ENCODE data around the gene CBL. TPM values are rescaled to one million over a fixed set of nuclear protein-coding genes. Genes with fewer than 3 reads are reported as not detected.

Gene CBL
- total RNA-seq, 2 donors from 2014 or later: 8.5 to 14.5 TPM

DNA sequence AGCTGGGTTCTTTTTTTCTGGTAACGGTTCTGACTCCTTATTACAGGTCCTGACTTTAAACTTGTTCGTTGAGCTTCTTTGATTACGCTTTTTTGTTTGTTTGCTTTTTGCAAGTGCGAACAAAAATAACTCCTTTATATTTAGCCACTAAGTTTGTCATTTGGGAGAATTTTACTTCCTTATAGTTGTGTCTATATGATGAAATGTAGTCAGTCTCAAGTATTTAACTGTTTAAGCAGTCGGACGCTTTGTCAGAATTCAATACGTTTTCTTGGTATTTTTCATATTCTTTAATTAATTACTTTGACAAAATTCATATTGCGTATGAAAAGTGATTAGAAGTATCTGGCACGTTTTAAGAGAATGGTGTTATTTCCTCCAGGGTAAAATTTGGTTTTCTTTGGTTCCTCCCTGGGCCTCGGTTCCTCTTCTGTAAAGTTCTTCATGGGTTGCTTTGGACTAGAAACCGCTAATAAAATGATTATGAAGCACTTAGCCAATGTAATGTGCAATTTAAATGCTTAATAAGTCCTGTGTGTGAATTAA lies 1.3 kb downstream of the CBL start:
- DNase-seq (ENCODE audit: low spot score): no peak
- Histone ChIP-seq H3K27me3 (no peaks in the 10 kb centered on the region), H3K4me3 (peak overlapping the region; percentile 95 to 100), H3K36me3 (no peaks in the 10 kb centered on the region), H3K4me1 (peaks cover 3 to 41% of the 10 kb centered on the region in 2 donors), H3K27ac (peak overlapping the region; percentile 95 to 99), H3K9me3 (no peaks in the 10 kb centered on the region)
- no peak for TF ChIP-seq CTCF (IDR thresholded peaks at IDR 0.05)

- no peak for TF ChIP-seq CTCF (IDR thresholded peaks at IDR 0.05)
- Histone ChIP-seq H3K4me3 (no peak overlapping the region), H3K36me3 (no peaks in the 10 kb centered on the region), H3K9me3 (no peaks in the 10 kb centered on the region), H3K27ac (no peak overlapping the region), H3K27me3 (no peaks in the 10 kb centered on the region), H3K4me1 (peaks cover 3 to 46% of the 10 kb centered on the region in 2 donors)
- DNase-seq (ENCODE audit: low spot score): no peak
Measured at GRCh38 chr11:119209186-119209585, 3.0 kb downstream of the CBL start.

DNA sequence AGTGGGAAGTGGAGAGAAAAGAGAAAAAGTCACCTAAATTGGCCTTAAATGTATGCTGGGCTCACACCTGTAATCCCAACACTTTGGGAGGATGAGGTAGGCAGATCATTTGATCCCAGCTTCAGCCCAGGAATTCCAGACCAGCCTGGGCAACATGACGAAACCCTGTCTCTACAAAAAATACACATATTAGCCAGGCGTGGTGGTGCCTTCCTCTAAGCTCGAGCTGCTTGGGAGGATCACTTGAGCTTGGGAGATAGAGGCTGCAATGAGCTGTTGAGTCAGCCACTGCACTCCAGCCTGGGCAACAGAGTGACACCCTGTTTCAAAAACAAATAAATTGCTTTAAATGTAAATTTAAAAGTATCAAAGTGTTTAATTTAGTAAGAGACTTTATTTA lies 3.9 kb downstream of the CBL start:
- H3K36me3 ChIP-seq: no peaks in the 10 kb centered on the region
- H3K27me3 ChIP-seq: no peaks in the 10 kb centered on the region
- peaks cover 3 to 44% of the 10 kb centered on the region in 2 donors for H3K4me1 ChIP-seq
- no peaks in the 10 kb centered on the region for H3K9me3 ChIP-seq
- H3K27ac ChIP-seq: no peak overlapping the region
- DNase-seq (ENCODE audit: low spot score): no peak
- H3K4me3 ChIP-seq: no peak overlapping the region
- no peak for TF ChIP-seq CTCF (IDR thresholded peaks at IDR 0.05)

DNA sequence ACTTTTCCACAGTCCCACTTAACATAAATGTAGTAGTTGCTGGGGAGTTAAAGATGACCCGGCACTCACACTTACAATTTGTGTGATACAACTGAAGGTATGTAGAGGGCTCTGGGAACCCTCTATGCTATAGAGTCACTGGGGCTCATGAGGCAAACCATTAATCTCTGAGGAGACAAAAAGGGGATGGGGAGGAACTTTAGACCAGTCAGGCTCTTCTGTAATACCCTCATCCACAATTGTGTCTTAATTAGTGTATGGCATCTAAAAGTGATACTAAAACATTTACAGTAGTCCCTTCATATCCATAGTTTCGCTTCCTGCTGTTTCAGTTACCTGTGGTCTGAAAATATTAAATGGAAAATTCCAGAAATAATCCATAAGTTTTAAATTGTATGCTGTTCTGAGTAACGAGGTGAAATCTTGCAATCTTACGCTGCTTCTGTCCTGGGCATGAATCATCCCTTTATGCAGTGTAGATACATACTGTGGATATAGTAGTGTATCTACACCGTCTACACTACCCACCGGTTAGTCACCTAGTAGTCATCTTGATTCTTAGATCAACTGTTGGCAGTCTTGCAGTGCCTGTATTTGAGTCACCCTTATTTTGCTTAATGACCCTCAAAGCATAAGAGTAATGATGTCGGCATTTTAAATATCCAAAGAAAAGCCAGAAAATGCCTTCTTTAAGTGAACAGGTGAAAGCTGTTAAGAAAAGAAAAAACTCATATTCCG lies 12.2 kb downstream of the CBL start:
- Histone ChIP-seq H3K4me3 (no peak overlapping the region), H3K9me3 (no peaks in the 10 kb centered on the region), H3K27me3 (no peaks in the 10 kb centered on the region), H3K27ac (no peak overlapping the region), H3K4me1 (peaks cover 0 to 9% of the 10 kb centered on the region in 2 donors), H3K36me3 (no peaks in the 10 kb centered on the region)
- DNase-seq (ENCODE audit: low spot score): no peak
- TF ChIP-seq CTCF (IDR thresholded peaks at IDR 0.05): no peak

DNA sequence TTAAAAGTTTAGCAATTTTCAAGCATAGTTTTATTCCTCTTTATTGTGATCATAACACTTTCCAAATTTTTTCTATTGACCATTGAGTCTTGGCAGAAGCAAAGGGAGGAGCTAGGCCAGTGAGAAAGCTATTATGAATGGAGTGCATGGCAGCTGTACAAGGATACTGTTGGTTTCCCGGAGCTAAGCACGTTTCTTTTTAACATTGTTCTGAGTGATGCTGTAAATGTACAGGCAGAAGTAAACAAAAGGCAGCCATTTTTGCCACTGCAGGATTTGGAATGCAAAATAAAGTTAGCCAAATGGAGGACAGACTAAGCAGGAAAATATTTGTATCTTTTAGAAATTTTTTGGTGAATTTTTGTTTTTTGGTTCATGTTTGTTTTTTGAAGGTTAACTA lies 16.2 kb downstream of the CBL start:
- H3K4me3 ChIP-seq: no peak overlapping the region
- no peak overlapping the region for H3K27ac ChIP-seq
- TF ChIP-seq CTCF (IDR thresholded peaks at IDR 0.05): no peak

More for the DNA sequence above, 16.2 kb downstream of the CBL start:
- Histone ChIP-seq H3K36me3 (no peaks in the 10 kb centered on the region), H3K9me3 (no peaks in the 10 kb centered on the region), H3K27me3 (no peaks in the 10 kb centered on the region), H3K4me1 (peaks cover 0 to 9% of the 10 kb centered on the region in 2 donors)
- peak; percentile 7 for DNase-seq (ENCODE audit: low spot score)

Measured in right atrium auricular region (tissue), 2 donors.